Heart left ventricle (tissue), 13 donors: Measurements from ENCODE around the gene CNRIP1.

ENCODE experiments used
- POLR2A ChIP-seq, 2 donors: fragments of 450-650 bp; IDR thresholded peaks; one replicate each; pipeline ENCODE4 v1.6.1; 2017; ENCODE audit warnings: antibody characterized with exemption in 2 of 2, mild to moderate bottlenecking in 2 of 2, moderate library complexity in 2 of 2
- TF ChIP-seq, protein P1 (sequence below), 12 donors: fragments of 200-600 bp; sonication (generic) in 4 of 12; IDR thresholded peaks; one replicate each; pipeline versions ENCODE4 v1.5.0 to v1.8.0; 2018 to 2022; ENCODE audit warnings: antibody characterized with exemption in 12 of 12, mild to moderate bottlenecking in 5 of 12
- donor health status: ischemic (EF 13 %, LVEDD 7.1; RV severe dilation, severe dysfunction).
- donor health status: DM: no; HTN: yes; CAD: no.
- donor health status: DM: no; HTN: no; CAD: no.
- donor health status: ischemic (EF 25% LVEDD 6.9; RV normal size, moderate dysfunction).
- donor health status: ischemic (EF 25% LVEDD 5.7; RV mildly dilated, moderate dysfunction).
- donor health status: ischemic (EF 35%, LVEDD 5.7; RV mildly dilated, moderate dysfunction).
- donor health status: nonischemic (EF 11% LVEDD 7.7; RV severe dilation, severe dysfunction).
- donor health status: DM: yes; HTN: yes; CAD: no.
- donor health status: PGD.
- donor health status: ischemic (EF 29% LVEDD 5.4; RV normal size, mild dysfunction).
- donor health status: nonischemic (EF 23%, LVEDD 6.1; RV moderate dilation, normal function).

DNA sequence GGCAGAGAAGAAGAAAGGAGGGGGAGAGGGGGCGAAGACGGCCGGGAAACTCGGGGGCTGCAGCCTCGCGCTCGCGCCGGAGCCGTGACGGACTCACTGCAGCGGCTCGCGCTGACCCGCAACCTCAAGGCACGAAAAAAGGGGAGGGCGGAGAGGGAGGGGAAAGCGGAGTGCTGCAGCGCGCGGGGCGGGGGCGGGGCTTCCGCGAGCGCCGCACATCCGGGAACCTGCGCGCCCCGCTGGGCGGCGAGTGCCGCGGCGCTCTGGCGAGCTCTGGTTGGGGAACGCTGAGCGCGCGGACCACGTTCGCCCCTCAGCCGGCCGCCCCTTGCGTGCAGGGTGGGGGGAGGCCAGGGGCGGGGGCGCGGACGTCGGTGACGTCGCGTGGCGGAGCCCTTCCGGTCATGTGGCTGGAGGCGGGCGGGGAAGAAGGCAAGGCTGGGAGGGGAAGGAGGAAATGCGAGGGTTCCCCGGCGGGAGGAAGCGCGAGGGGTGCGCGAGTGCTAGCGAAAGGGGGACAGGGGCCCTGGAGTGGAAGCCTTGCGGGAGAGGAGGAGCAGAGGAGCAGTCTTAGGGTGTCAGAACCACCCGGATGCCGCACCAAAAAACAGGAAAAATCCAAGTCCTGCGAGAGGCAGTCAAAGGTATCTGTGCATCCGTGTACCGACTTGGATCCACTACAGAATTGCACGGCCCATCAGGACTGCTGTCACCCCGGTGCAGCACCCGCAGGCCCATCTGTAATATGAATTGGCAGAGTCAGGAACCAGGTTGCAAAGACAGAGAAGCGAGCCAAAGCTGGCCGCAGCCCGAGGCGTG is 67.1 kb downstream of the CNRIP1 start, which contains the start of gene PPP3R1:
- TF ChIP-seq, protein P1, sequence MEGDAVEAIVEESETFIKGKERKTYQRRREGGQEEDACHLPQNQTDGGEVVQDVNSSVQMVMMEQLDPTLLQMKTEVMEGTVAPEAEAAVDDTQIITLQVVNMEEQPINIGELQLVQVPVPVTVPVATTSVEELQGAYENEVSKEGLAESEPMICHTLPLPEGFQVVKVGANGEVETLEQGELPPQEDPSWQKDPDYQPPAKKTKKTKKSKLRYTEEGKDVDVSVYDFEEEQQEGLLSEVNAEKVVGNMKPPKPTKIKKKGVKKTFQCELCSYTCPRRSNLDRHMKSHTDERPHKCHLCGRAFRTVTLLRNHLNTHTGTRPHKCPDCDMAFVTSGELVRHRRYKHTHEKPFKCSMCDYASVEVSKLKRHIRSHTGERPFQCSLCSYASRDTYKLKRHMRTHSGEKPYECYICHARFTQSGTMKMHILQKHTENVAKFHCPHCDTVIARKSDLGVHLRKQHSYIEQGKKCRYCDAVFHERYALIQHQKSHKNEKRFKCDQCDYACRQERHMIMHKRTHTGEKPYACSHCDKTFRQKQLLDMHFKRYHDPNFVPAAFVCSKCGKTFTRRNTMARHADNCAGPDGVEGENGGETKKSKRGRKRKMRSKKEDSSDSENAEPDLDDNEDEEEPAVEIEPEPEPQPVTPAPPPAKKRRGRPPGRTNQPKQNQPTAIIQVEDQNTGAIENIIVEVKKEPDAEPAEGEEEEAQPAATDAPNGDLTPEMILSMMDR (IDR thresholded peaks at IDR 0.05): no peak
- TF ChIP-seq POLR2A (IDR thresholded peaks at IDR 0.05): peak in 1 of 2 donors; percentile 80
